Parathyroid adenoma (tissue), 2 donors: ENCODE measurements around the gene FBRSL1.

Experiments used
- H2AFZ ChIP-seq: fragments of 300-600 bp; sonication (generic); one replicate; pipeline ENCODE4 v1.7.0; 2017; ENCODE audit warnings: antibody characterized with exemption, mild to moderate bottlenecking
- H3K27ac ChIP-seq: fragments of 300-600 bp; sonication (generic); one replicate; pipeline ENCODE4 v1.7.0; 2017
- H3K27me3 ChIP-seq: fragments of 300-600 bp; sonication (generic); one replicate; pipeline ENCODE4 v1.7.0; 2017; ENCODE audit warnings: low read length; ENCODE audit not compliant: control insufficient read depth, insufficient read depth
- H3K36me3 ChIP-seq: fragments of 300-600 bp; sonication (generic); one replicate; pipeline ENCODE4 v1.7.0; 2017; ENCODE audit warnings: low read length; ENCODE audit not compliant: control insufficient read depth, insufficient read depth
- H3K4me1 ChIP-seq: fragments of 300-600 bp; sonication (generic); one replicate; pipeline ENCODE4 v1.7.0; 2017; ENCODE audit warnings: control low read depth
- H3K4me2 ChIP-seq: fragments of 300-600 bp; sonication (generic); one replicate; pipeline ENCODE4 v1.7.0; 2017; ENCODE audit warnings: low read length
- H3K4me3 ChIP-seq: fragments of 300-600 bp; sonication (generic); one replicate; pipeline ENCODE4 v1.7.0; 2017; ENCODE audit warnings: low read depth, low read length
- H3K79me2 ChIP-seq: fragments of 300-600 bp; sonication (generic); one replicate; pipeline ENCODE4 v1.7.0; 2017; ENCODE audit warnings: control low read depth
- H3K9ac ChIP-seq: fragments of 300-600 bp; sonication (generic); one replicate; pipeline ENCODE4 v1.7.0; 2017; ENCODE audit warnings: mild to moderate bottlenecking
- H3K9me3 ChIP-seq: fragments of 300-600 bp; sonication (generic); one replicate; pipeline ENCODE4 v1.7.0; 2017; ENCODE audit warnings: low read length; ENCODE audit not compliant: control insufficient read depth
- TF ChIP-seq, protein P1 (sequence below): fragments of 300-600 bp; sonication (generic); IDR thresholded peaks from one replicate; pipeline ENCODE4 v1.7.0; 2017; ENCODE audit warnings: antibody characterized with exemption, mild to moderate bottlenecking
- donor health status: primary hyperparathyroidism.

Gene FBRSL1

DNA sequence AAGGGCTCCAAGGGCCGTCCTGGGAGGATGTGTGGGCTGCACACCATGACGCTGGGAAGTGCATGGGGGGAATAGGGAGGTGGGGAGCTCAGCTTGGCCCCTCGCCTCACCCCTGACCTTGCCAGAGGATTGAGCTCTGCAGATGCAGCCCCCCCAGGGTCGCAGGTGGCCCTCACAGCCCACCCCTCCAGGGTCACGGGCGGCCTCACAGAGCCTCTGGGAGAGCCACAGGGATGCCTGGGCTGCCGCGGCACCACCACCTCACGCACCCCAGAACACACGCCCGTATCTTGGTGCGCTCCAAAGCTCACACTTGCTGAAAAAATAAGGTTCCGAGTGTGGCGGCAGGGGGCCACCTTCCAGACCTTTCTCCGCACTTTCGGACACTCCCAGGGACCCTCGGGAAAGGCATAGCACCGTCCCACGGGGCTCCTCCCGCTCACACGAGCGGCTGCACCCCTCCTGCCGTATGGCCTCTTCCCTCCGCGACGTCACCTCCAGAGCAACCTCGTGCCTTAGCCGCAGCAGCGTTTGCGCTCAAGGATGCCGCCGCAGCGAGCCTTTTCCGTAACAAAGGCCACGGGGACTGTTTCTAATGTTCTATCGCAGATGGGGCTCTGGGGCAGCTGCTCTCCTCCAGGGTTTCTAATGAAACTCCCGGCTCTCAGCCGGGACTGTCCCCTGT is 9.9 kb upstream of the FBRSL1 start:
- no peaks in the 10 kb centered on the region for H3K4me1 ChIP-seq

DNA sequence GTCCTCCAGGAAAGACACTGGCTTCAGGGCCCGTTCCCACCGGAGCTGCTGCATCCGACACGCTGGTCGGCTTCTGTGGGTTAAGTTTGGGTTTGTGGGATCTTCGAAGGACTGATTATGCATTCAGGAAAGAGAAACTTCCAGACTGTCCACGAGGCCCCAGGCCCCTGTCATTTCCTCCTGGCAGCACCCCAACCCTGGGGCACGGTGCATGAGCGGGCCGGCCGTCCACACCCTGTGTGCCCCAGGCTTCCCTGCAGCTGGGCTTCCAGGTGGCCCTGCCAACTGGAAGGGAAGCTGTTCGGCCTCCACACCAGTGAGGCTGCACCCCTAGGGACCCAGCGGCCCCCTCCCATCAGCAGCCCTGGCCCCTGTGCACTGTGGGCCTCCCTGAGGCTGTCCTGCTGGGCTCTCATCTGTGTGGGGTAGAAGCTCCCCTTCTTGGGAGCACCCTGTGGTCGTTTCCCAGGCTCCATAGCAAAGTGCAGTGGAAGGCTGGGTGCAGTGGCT is 9.3 kb upstream of the FBRSL1 start:
- no peaks in the 10 kb centered on the region for H3K36me3 ChIP-seq
- no peak overlapping the region for H3K4me3 ChIP-seq
- H3K79me2 ChIP-seq = no peaks in the 10 kb centered on the region
- no peaks in the 10 kb centered on the region for H3K4me1 ChIP-seq
- no peak overlapping the region for H3K9ac ChIP-seq
- H3K27ac ChIP-seq = no peak overlapping the region
- TF ChIP-seq, protein P1, sequence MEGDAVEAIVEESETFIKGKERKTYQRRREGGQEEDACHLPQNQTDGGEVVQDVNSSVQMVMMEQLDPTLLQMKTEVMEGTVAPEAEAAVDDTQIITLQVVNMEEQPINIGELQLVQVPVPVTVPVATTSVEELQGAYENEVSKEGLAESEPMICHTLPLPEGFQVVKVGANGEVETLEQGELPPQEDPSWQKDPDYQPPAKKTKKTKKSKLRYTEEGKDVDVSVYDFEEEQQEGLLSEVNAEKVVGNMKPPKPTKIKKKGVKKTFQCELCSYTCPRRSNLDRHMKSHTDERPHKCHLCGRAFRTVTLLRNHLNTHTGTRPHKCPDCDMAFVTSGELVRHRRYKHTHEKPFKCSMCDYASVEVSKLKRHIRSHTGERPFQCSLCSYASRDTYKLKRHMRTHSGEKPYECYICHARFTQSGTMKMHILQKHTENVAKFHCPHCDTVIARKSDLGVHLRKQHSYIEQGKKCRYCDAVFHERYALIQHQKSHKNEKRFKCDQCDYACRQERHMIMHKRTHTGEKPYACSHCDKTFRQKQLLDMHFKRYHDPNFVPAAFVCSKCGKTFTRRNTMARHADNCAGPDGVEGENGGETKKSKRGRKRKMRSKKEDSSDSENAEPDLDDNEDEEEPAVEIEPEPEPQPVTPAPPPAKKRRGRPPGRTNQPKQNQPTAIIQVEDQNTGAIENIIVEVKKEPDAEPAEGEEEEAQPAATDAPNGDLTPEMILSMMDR = no peak
- no peaks in the 10 kb centered on the region for H3K27me3 ChIP-seq
- no peak overlapping the region for H2AFZ ChIP-seq
- H3K9me3 ChIP-seq = no peaks in the 10 kb centered on the region
- H3K4me2 ChIP-seq = no peak overlapping the region

More for the DNA sequence above, 9.9 kb upstream of the FBRSL1 start:
- no peaks in the 10 kb centered on the region for H3K36me3 ChIP-seq
- no peaks in the 10 kb centered on the region for H3K9me3 ChIP-seq
- no peaks in the 10 kb centered on the region for H3K27me3 ChIP-seq
- no peak overlapping the region for H3K9ac ChIP-seq
- no peak overlapping the region for H3K4me2 ChIP-seq
- TF ChIP-seq, protein P1 = no peak
- no peak overlapping the region for H2AFZ ChIP-seq
- H3K27ac ChIP-seq = no peak overlapping the region
- H3K79me2 ChIP-seq = no peaks in the 10 kb centered on the region
- H3K4me3 ChIP-seq = no peak overlapping the region

DNA sequence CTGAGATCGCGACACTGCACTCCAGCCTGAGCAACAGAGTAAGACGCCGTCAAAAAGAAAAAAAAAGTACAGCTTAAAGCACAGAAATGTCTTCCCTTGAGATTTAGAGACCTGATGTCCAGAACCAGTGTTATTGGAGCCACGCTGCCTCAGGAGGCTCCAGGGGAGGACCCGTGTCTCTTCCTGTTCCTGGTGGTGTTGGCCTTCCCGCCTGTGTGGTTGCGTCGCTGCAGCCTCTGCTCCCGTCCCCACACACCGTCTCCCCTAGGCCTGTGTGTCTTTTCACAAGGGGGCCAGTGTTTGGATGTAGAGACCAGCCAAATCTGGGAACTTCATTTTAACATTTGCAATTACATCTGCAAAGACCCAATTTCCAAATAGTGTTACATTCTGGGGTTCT is 8.6 kb upstream of the FBRSL1 start:
- Histone ChIP-seq H3K27me3 (no peaks in the 10 kb centered on the region), H3K4me2 (no peak overlapping the region), H3K4me3 (no peak overlapping the region), H3K79me2 (no peaks in the 10 kb centered on the region), H3K9ac (no peak overlapping the region), H3K4me1 (no peaks in the 10 kb centered on the region), H3K27ac (no peak overlapping the region), H3K9me3 (no peaks in the 10 kb centered on the region), H3K36me3 (no peaks in the 10 kb centered on the region), H2AFZ (no peak overlapping the region)
- TF ChIP-seq, protein P1 = no peak

DNA sequence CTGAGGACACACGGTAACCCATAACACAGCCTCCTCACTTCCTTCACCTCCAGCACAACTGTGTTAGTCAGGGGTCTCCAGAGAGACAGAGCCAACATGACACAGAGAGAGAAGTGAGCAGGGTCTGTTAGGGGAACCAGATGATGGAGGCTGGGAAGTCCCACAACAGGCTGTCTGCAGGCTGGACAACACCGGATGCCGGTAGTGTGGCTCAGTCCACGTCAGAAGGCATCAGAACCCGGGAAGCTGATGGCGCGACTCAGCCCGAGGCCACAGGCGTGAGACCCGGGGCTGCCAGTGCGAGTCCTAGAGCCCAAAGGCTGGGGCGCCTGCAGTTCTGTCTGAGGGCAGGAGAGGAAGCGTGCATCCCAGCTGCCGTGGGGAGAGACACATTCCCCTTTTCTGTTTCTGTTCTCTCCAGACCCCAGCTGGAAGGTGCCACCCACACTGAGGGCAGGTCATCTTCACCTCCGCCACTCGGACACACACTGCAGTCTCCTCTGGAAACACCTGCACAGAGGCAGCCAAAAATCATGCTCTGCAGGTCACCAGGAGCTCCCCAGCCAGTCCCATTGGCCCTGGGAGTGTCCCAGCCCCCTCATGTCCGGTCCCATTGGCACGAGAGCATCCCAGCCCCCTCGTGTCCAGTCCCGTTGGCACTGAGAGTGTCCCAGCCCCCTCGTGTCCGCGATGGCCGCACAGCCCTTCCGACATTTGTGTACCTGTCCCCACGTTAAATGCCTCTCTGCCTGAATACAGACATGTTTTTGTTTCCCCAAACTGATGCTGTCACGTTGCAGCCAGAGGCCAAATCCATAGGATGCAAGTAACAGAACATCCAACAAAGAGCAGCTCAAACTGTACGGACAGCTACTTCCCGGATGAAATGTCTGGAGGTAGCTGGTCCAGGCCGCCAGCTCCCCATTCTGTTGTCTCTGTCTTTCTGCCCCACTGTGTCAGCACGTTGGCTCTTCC is 7.9 kb upstream of the FBRSL1 start:
- no peak overlapping the region for H3K4me3 ChIP-seq
- no peak overlapping the region for H3K9ac ChIP-seq
- no peaks in the 10 kb centered on the region for H3K9me3 ChIP-seq
- no peak overlapping the region for H2AFZ ChIP-seq
- no peaks in the 10 kb centered on the region for H3K27me3 ChIP-seq
- H3K4me1 ChIP-seq = no peaks in the 10 kb centered on the region
- no peak overlapping the region for H3K4me2 ChIP-seq
- no peaks in the 10 kb centered on the region for H3K79me2 ChIP-seq
- H3K36me3 ChIP-seq = no peaks in the 10 kb centered on the region
- TF ChIP-seq, protein P1 = no peak
- H3K27ac ChIP-seq = no peak overlapping the region
